Measurements from ENCODE around the gene C14orf93. TPM values are rescaled to one million over a fixed set of nuclear protein-coding genes. Genes with fewer than 3 reads are reported as not detected.

Gene C14orf93
- polyA plus RNA-seq, 2 of the 4 experiments (the other 2 are of a cell fraction): 6.8 to 9.7 TPM

DNA sequence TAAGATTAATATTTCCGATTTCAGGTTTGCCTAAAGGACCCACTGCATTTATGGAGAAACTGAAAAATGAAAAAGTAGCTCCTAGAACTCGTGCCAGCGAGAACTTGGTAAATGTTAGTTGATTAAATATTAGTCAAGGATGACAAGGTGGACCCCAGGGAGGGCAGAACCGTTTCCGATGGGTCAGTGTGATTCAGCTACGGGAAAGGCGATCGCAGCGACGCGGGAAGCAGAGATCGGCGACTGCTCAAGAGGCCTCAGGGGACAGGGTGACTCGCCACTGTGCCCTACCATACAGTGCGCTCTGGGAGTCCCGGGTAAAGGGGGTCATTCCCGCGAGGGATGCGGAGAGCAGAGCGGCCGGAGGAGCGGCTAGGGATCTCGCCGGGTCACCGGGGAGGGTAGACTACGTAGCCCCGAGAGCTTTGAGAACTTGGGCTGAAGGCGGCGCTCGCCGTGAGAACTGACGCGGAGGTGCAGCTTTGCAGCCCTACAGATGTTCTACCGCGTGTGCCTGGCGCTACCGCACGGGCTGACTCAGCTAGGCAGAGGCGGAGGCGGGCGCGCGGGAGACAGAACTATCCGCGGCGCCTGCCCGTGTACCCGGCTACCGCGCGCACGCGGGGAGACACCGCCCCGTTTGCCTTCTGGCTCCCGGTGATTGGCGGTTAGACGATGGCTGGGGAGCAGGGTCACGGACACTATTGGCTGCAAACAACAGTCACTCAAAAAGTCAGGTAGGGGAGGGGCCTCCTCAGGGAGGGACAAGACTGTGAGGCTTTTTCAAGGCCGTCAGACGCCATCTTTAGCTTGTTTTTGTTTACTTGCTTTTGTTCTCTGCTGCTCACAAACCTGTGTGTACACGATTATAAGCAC lies 3.2 kb downstream of the C14orf93 start (continued):
- TF ChIP-seq ZSCAN20 (CRISPR knock-in tag; IDR thresholded peaks at IDR 0.05): no peak
- TF ChIP-seq, protein P1, sequence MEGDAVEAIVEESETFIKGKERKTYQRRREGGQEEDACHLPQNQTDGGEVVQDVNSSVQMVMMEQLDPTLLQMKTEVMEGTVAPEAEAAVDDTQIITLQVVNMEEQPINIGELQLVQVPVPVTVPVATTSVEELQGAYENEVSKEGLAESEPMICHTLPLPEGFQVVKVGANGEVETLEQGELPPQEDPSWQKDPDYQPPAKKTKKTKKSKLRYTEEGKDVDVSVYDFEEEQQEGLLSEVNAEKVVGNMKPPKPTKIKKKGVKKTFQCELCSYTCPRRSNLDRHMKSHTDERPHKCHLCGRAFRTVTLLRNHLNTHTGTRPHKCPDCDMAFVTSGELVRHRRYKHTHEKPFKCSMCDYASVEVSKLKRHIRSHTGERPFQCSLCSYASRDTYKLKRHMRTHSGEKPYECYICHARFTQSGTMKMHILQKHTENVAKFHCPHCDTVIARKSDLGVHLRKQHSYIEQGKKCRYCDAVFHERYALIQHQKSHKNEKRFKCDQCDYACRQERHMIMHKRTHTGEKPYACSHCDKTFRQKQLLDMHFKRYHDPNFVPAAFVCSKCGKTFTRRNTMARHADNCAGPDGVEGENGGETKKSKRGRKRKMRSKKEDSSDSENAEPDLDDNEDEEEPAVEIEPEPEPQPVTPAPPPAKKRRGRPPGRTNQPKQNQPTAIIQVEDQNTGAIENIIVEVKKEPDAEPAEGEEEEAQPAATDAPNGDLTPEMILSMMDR (IDR thresholded peaks at IDR 0.05): peak; percentile 35; the same call in 2 of the 3 replicates
- no peak for TF ChIP-seq JUNB (IDR thresholded peaks at IDR 0.05)
- TF ChIP-seq SMC3 (IDR thresholded peaks at IDR 0.05): 0 out of 3 replicates have a peak, but pooled peaks have one; percentile 20
- TF ChIP-seq JUN (IDR thresholded peaks at IDR 0.05): peak; percentile 87 to 91
- TF ChIP-seq HOXB13 (CRISPR knock-in tag; IDR thresholded peaks at IDR 0.05; ENCODE audit: low read depth): no peak; the same call in none of the 2 replicates
- TF ChIP-seq ZNF302 (CRISPR knock-in tag; IDR thresholded peaks at IDR 0.05): no peak
- TF ChIP-seq EP300 (IDR thresholded peaks at IDR 0.05): no peak
- TF ChIP-seq, protein P2, sequence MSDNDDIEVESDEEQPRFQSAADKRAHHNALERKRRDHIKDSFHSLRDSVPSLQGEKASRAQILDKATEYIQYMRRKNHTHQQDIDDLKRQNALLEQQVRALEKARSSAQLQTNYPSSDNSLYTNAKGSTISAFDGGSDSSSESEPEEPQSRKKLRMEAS (IDR thresholded peaks at IDR 0.05): peak; percentile 97
- TF ChIP-seq NPAS2 (CRISPR knock-in tag; IDR thresholded peaks at IDR 0.05; ENCODE audit: borderline replicate concordance): no peak
- TF ChIP-seq NR3C1 (IDR thresholded peaks at IDR 0.05): no peak
- TF ChIP-seq, protein P3, sequence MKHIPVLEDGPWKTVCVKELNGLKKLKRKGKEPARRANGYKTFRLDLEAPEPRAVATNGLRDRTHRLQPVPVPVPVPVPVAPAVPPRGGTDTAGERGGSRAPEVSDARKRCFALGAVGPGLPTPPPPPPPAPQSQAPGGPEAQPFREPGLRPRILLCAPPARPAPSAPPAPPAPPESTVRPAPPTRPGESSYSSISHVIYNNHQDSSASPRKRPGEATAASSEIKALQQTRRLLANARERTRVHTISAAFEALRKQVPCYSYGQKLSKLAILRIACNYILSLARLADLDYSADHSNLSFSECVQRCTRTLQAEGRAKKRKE (CRISPR knock-in tag; IDR thresholded peaks at IDR 0.05; ENCODE audit: low read depth): no peak
- TF ChIP-seq SREBF2 (IDR thresholded peaks at IDR 0.05): no peak
- no peak for TF ChIP-seq TP53 (CRISPR knock-in tag; IDR thresholded peaks at IDR 0.05)
- TF ChIP-seq RFX5 (IDR thresholded peaks at IDR 0.05): no peak; the same call in 1 of the 2 replicates
- TF ChIP-seq KDM1A (IDR thresholded peaks at IDR 0.05; ENCODE audit: low read depth): 0 out of 2 replicates have a peak, but pooled peaks have one; percentile 46
- TF ChIP-seq CBX8 (IDR thresholded peaks at IDR 0.05): no peak
- TF ChIP-seq, protein P4, sequence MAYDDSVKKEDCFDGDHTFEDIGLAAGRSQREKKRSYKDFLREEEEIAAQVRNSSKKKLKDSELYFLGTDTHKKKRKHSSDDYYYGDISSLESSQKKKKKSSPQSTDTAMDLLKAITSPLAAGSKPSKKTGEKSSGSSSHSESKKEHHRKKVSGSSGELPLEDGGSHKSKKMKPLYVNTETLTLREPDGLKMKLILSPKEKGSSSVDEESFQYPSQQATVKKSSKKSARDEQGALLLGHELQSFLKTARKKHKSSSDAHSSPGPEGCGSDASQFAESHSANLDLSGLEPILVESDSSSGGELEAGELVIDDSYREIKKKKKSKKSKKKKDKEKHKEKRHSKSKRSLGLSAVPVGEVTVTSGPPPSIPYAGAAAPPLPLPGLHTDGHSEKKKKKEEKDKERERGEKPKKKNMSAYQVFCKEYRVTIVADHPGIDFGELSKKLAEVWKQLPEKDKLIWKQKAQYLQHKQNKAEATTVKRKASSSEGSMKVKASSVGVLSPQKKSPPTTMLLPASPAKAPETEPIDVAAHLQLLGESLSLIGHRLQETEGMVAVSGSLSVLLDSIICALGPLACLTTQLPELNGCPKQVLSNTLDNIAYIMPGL (CRISPR knock-in tag; IDR thresholded peaks at IDR 0.05; ENCODE audit: borderline replicate concordance): no peak
- TF ChIP-seq HEYL (CRISPR knock-in tag; IDR thresholded peaks at IDR 0.05): no peak
- no peak for TF ChIP-seq RARB (CRISPR knock-in tag; IDR thresholded peaks at IDR 0.05)
- TF ChIP-seq TFCP2L1 (CRISPR knock-in tag; IDR thresholded peaks at IDR 0.05): 0 out of 2 replicates have a peak, but pooled peaks have one; percentile 66
- TF ChIP-seq HOXA7 (CRISPR knock-in tag; IDR thresholded peaks at IDR 0.05): no peak
- no peak for TF ChIP-seq ESRRA (IDR thresholded peaks at IDR 0.05; ENCODE audit: borderline replicate concordance, low read length)
- no peak for TF ChIP-seq FOSL2 (IDR thresholded peaks at IDR 0.05)
- peak; percentile 82 for TF ChIP-seq FOSL2 (CRISPR knock-in tag; IDR thresholded peaks at IDR 0.05)
- TF ChIP-seq, protein P5, sequence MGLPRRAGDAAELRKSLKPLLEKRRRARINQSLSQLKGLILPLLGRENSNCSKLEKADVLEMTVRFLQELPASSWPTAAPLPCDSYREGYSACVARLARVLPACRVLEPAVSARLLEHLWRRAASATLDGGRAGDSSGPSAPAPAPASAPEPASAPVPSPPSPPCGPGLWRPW (IDR thresholded peaks at IDR 0.05): no peak

Data from A549 (cell line).